ENCODE measurements around the gene CCDC3. TPM values are rescaled to one million over a fixed set of nuclear protein-coding genes. Genes with fewer than 3 reads are reported as not detected.

CCDC3 gene
- total RNA-seq, 2 donors from 2014 or later = 1.5 to 5.0 TPM

- DNase-seq = no peak
- no peak for ATAC-seq (replicated peaks in 1 of 2)
- Mint-ChIP-seq H3K9me3 (no peaks in the 10 kb centered on the region), H3K27ac (no peak overlapping the region), H3K4me3 (no peak overlapping the region), H3K27me3 (ENCODE audit: low read depth) (peaks cover 29% of the 10 kb centered on the region), H3K36me3 (ENCODE audit: insufficient read depth in 2 of 2) (no peaks in the 10 kb centered on the region), H3K4me1 (ENCODE audit: low read depth) (peaks cover 14% of the 10 kb centered on the region)
Observed at GRCh38 chr10:12848439-12849173, 152.9 kb downstream of the CCDC3 start.

- Mint-ChIP-seq H3K4me1 (ENCODE audit: low read depth) (peaks cover 14% of the 10 kb centered on the region), H3K27ac (no peak overlapping the region), H3K4me3 (no peak overlapping the region), H3K9me3 (no peaks in the 10 kb centered on the region), H3K27me3 (ENCODE audit: low read depth) (peaks cover 29% of the 10 kb centered on the region), H3K36me3 (ENCODE audit: insufficient read depth in 2 of 2) (no peaks in the 10 kb centered on the region)
- ATAC-seq (replicated peaks in 1 of 2) (peak in 1 of 2 donors; percentile 13), DNase-seq (peak; percentile 35 to 37)
Observed at GRCh38 chr10:12847361-12847975, 154.0 kb downstream of the CCDC3 start.

- DNase-seq (no peak), ATAC-seq (replicated peaks in 1 of 2) (no peak)
- Mint-ChIP-seq H3K27ac (no peak overlapping the region), H3K4me3 (no peak overlapping the region), H3K36me3 (ENCODE audit: insufficient read depth in 2 of 2) (no peaks in the 10 kb centered on the region), H3K27me3 (ENCODE audit: low read depth) (peaks cover 29% of the 10 kb centered on the region), H3K4me1 (ENCODE audit: low read depth) (peaks cover 14% of the 10 kb centered on the region), H3K9me3 (no peaks in the 10 kb centered on the region)
Observed at GRCh38 chr10:12846718-12847117, 154.8 kb downstream of the CCDC3 start.

Other genes starting within 250 kb of the CCDC3 start
- gene OPTN, start 98.5 kb upstream of the CCDC3 start, total RNA-seq = 100 to 1,000 TPM in 1 of 2 donors, 10 to 100 TPM in 1; 69.8 to 121 TPM
- 10 to 100 TPM; 30.6 to 53.2 TPM for gene MCM10, start 159.8 kb upstream of the CCDC3 start, total RNA-seq
- not detected for gene UCMA, start 232.7 kb upstream of the CCDC3 start, total RNA-seq